Measurements from ENCODE around the gene FUT6.

Gene FUT6

GRCh38 chr19:5827891-5828660, 11.4 kb downstream of the FUT6 start:
- peak; percentile 97 for DNase-seq

DNA sequence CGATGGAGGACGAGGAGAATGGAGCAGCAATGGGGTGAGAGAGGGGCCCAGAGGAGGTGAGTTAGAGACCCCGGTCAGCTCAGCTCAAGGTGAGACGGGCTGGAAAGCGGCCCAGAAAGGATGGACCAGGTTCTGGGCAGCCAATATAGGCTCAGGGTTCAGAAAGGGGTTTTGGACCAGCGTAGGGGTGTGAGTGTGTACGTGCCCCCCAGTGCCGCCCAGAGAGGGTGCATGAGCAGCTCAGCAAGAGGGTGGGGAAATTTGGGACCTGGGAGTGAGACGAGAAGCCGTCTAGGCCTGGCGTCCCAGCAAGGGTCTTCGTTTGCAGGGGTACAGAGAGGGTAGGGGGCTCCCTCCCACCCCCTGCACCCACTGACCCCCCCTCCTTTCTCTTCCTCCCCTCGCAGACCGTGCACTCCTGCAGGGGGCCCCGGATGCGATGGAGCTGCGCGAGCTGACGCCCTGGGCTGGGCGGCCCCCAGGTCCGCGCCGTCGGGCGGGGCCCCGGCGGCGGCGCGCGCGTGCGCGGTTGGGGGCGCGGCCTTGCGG, 12.1 kb downstream of the FUT6 start:
- DNase-seq = no peak

GRCh38 chr19:5826531-5827341, 12.8 kb downstream of the FUT6 start:
- no peak for DNase-seq

GRCh38 chr19:5825178-5825577, 14.3 kb downstream of the FUT6 start:
- DNase-seq = no peak

- DNase-seq = no peak
These were observed 14.8 kb downstream of the FUT6 start for GRCh38 chr19:5824751-5825150.

DNA sequence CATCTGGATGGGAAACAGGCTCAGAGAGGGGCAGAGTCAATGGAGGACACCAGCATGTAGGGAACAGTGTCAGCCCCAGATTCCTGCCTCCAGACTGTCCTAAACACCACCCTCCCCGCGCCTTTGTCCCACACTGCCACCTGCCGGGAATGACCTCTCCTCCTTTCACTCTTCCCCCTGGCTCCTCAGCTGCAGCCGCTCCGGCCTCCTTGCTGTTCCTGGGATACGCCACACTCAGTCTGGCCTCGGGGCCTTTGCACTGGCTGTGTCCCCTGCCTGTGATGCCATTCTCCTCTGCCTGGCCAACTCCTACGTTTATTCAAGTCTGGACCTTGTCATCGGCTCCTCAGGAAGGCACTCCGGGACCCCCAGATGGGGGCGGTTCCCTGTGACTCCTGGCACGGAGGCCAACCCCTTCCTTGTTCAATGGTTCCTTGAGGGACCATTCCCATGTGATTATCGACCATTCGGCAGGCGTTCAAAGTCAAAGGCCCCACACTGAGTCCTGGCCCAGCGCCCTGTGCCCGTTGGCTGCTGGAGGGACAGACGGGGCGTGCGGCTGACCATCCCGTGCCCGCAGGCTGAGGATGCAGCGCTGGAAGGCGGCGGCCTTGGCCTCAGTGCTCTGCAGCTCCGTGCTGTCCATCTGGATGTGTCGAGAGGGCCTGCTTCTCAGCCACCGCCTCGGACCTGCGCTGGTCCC, 15.8 kb downstream of the FUT6 start:
- DNase-seq = no peak

GRCh38 chr19:5822181-5822844, 17.2 kb downstream of the FUT6 start:
- DNase-seq = no peak

DNA sequence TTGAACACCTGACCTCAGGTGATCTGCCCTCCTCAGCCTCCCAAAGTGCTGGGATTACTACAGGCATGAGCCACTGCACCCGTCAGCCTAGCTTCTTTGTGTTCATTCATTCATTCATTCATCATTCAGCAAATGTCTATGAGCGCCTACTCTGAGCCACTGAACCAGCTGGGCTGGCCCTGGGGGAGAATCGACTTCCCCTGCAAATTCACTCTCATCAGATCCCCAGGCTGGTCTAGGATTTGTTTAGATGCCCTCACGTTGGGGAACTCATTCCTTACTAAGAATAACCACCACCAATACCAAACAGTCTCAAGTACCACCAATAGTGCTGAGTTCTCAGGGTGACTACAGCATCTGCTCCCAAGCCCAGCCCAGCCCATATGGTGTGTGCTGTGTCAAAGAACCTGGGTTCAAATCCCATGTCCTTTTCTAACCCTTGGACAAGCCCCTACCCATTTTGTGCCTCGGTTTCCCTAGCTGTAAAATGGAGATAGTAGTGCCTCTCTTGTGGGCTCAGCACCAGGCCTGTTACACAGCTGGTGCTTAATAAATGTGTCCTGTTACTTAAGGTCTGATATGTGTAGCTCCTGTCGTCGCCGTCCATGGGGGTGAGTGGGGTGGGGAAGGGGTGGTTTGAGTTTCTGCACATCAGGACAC, 17.9 kb downstream of the FUT6 start:
- DNase-seq = no peak

- no peak for DNase-seq
These were observed 18.7 kb downstream of the FUT6 start for GRCh38 chr19:5820785-5821184.

GRCh38 chr19:5818594-5818993, 20.9 kb downstream of the FUT6 start:
- DNase-seq = no peak

DNA sequence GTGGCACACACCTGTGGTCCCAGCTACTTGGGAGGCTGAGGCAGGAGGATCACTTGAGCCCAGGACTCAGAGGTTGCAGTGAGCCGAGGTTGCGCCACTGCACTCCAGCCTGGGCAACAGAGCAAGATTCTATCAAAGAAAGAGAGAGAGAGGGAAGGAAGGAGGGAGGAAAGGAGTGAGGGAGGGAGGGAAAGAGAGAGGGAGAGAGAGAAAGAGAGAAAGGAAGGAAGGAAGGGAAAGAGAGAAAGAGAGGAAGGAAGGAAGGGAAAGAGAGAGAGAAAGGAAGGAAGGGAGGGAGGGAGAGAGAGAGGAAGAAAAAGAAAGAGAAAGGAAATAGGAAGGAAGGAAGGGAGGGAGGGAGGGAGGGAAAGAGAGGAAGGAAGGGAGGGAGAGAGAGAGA, 22.3 kb downstream of the FUT6 start:
- DNase-seq = no peak

GRCh38 chr19:5814852-5815246, 24.7 kb downstream of the FUT6 start:
- DNase-seq = no peak

GRCh38 chr19:5814123-5814851, 25.2 kb downstream of the FUT6 start:
- no peak for DNase-seq

DNA sequence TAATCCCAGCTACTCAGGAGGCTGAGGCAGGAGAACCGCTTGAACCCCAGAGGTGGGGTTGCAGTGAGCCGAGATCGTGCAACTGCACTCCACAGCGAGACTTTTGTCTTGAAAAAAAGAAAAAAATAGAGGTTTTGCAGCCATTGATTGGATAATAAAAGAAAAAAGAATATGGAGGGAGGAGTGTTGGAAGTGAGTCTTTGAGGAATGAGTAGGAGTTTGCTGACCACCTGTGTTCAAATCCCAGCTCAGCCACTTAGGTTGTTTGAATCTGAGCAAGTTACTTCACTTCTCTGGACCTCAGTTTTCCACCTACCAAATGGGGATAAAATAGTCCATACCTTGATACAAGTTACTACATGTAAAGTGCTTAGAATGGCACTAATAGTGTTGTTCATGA, 28.4 kb downstream of the FUT6 start:
- no peak for DNase-seq

GRCh38 chr19:5809469-5809868, 30.0 kb downstream of the FUT6 start:
- DNase-seq = no peak

DNA sequence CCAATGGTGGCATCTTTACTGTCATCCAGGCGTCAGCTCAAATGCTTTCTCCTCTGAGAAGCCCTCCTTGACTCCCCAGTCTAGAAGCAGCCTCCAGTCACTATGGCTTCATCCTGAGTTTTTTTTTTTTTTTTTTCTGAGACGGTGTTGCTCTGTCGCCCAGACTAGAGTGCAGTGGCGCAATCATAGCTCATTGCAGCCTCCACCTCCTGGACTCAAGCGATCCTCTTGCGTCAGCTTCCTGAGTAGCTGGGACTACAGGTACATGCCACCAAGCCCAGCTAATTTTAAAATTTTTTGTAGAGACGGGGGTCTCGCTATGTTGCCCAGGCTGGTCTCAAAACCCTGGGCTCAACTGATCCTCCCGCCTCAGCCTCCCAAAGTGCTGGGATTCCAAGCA, 30.4 kb downstream of the FUT6 start:
- DNase-seq = no peak

GRCh38 chr19:5808120-5808816, 31.2 kb downstream of the FUT6 start:
- no peak for DNase-seq

DNA sequence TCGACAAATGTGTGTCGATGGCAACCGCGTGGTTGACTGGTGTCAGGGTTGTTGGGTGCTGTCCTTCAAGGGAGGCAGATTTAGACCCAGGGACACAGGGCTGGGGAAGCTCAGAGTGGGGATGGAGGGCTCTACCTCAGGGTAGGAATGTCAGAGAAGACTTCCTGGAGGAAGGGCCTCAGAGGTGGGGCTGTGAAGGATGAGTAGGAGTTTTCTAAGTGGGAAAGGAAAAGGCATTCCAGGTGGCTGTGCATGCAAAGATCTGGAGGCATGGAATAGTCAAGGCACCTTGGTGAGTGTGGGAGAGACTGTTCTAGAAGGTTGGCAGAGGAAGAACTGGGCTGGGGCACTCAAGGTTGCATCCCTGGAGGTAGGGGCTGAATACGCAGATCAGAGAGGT, 32.6 kb downstream of the FUT6 start:
- DNase-seq = no peak

GRCh38 chr19:5806133-5806489, 33.4 kb downstream of the FUT6 start:
- no peak for DNase-seq

DNA sequence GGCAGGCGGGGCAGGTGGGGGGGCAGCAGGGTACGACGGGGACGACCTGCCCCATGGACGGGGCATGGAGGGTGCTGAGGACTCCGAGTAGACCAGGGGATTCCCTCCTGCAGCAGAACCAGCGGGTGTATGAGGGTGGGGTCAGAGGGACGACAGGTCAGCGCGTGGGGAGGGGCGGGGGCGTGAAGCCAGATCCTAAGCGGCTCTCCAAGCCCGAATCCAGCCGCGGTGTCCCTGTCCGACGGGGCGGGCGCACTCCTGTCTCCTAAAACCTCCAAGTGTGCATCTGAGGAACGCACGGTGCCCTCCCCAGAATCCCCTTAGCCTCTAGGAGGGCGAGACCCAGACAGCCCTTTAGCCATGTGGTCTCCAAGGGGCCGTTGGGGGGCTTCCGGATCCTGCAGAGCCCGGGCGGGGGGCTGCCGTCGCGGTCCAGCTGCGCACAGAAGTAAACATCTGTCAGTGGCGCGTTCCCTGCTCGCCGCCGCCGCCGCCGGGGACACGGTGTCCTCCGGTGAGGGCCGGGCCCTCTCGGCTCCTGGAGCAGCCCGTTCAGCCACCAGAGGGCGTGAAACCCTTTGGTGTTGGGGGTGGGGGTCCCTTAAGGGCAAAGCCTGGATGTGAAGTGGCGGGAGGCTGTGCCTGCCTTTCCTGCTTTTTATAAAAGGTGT, 33.9 kb downstream of the FUT6 start:
- DNase-seq = peak; percentile 70

Measured in activated CD8-positive, alpha-beta memory T cell treated with anti-CD3 and anti-CD28 coated beads, Interleukin-2, amount 50 U/mL, for 4 hours (primary cell).